Heart left ventricle (tissue), 13 donors: Measurements from ENCODE around the gene ITGB1BP1.

Experiments used
- CTCF ChIP-seq, 12 donors: fragments of 200-600 bp; sonication (generic) in 4 of 12; IDR thresholded peaks; one replicate each; pipeline versions ENCODE4 v1.5.0 to v1.8.0; 2018 to 2022; ENCODE audit warnings: antibody characterized with exemption in 12 of 12, mild to moderate bottlenecking in 5 of 12
- POLR2A ChIP-seq, 2 donors: fragments of 450-650 bp; IDR thresholded peaks; one replicate each; pipeline ENCODE4 v1.6.1; 2017; ENCODE audit warnings: antibody characterized with exemption in 2 of 2, mild to moderate bottlenecking in 2 of 2, moderate library complexity in 2 of 2
- donor health status: ischemic (EF 13 %, LVEDD 7.1; RV severe dilation, severe dysfunction).
- donor health status: DM: no; HTN: yes; CAD: no.
- donor health status: DM: no; HTN: no; CAD: no.
- donor health status: ischemic (EF 25% LVEDD 6.9; RV normal size, moderate dysfunction).
- donor health status: ischemic (EF 25% LVEDD 5.7; RV mildly dilated, moderate dysfunction).
- donor health status: ischemic (EF 35%, LVEDD 5.7; RV mildly dilated, moderate dysfunction).
- donor health status: nonischemic (EF 11% LVEDD 7.7; RV severe dilation, severe dysfunction).
- donor health status: DM: yes; HTN: yes; CAD: no.
- donor health status: PGD.
- donor health status: ischemic (EF 29% LVEDD 5.4; RV normal size, mild dysfunction).
- donor health status: nonischemic (EF 23%, LVEDD 6.1; RV moderate dilation, normal function).

- TF ChIP-seq CTCF (IDR thresholded peaks at IDR 0.05) (no peak), POLR2A (IDR thresholded peaks at IDR 0.05) (no peak)
Observed at GRCh38 chr2:9406529-9407362, 16.6 kb downstream of the ITGB1BP1 start.
